Inflammatory macrophage (primary cell): ENCODE results near the gene SLC25A12.
A peak's percentile ranks its signal among the peaks of the same experiment; 100 is the strongest.
"Not testable (repeated sequence)": the region's sequence is repeated elsewhere in the genome, so short reads cannot be mapped to it uniquely, and the experiment has no call there.

Experiments used
- DNase-seq, 2 donors: peaks; one replicate each; pipeline ENCODE4 v3.0.0-alpha.2; 2020 to 2022
- total RNA-seq, 18 experiments: gene quantifications; one replicate each; lab custom pipeline; 2026; ENCODE audit warnings: mixed read lengths in 6 of 18, inconsistent platforms in 2 of 18; lab: John Stamatoyannopoulos, UW

SLC25A12 gene, protein sequence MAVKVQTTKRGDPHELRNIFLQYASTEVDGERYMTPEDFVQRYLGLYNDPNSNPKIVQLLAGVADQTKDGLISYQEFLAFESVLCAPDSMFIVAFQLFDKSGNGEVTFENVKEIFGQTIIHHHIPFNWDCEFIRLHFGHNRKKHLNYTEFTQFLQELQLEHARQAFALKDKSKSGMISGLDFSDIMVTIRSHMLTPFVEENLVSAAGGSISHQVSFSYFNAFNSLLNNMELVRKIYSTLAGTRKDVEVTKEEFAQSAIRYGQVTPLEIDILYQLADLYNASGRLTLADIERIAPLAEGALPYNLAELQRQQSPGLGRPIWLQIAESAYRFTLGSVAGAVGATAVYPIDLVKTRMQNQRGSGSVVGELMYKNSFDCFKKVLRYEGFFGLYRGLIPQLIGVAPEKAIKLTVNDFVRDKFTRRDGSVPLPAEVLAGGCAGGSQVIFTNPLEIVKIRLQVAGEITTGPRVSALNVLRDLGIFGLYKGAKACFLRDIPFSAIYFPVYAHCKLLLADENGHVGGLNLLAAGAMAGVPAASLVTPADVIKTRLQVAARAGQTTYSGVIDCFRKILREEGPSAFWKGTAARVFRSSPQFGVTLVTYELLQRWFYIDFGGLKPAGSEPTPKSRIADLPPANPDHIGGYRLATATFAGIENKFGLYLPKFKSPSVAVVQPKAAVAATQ
- 7.5 to 31.2 (median 23.2) reads per million in 18 experiments for total RNA-seq

- DNase-seq, result peak; percentile 75 to 89
Observed at GRCh38 chr2:171893824-171894611, at the start of gene SLC25A12. SLC25A12 (minus strand) TSS chr2:171894244; CDS start chr2:171894214, 30 bp downstream.

GRCh38 chr2:171941316-171941699 is 47.3 kb upstream of the SLC25A12 start:
- DNase-seq, result no peak

- DNase-seq, result peak; percentile 13 to 37
Observed at GRCh38 chr2:171939743-171940071, 45.7 kb upstream of the SLC25A12 start.

DNA sequence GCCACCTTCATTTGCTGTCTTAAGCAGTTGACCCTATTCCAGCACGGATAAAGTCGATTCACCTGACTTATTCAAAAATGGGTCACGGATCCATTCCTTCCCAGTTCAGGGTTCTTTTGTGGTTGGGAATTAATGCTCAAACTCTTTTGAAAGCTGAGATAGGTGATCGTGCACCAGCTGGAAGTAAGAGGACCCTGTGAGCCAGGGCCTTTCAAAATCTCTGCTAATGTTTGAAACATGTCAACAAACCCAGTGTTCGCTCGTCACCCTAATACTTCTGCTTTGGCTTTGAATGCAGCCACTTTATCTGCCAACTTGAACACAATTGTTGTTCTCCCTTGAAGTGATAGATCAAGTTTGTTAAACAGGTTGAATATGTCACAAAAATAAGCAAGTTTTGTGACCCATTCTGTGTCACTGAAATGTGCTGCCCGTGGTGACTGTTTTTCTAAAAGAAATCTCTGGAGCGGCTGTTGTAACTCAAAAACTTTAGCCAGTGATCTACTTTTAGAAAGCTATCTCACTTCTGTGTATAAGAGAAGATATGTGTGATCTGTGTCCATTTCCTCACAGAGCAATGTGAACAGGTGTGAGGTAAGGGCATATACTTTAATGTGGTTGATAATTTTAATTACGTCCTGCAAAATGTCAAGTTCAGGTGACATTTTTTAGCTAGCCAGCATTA is 45.2 kb upstream of the SLC25A12 start:
- no peak for DNase-seq

DNA sequence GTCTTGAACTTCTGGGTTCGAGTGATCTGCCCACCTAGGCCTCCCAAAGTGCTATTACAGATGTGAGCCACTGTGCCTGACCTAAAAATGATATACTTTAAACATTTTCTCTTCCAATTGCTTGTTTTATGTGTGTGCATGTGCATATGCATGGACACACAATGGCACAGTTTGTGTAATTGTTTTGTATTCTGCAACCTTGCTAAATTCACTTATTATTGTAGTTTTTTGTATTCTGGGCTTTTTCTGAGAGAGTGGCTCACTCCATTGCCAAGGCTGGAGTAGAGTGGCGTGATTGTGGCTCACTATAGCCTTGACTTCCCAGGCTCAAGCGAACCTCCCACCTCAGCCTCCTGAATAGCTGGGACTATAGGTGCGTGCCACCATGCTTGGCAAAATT is 36.3 kb upstream of the SLC25A12 start:
- DNase-seq, result no peak

DNA sequence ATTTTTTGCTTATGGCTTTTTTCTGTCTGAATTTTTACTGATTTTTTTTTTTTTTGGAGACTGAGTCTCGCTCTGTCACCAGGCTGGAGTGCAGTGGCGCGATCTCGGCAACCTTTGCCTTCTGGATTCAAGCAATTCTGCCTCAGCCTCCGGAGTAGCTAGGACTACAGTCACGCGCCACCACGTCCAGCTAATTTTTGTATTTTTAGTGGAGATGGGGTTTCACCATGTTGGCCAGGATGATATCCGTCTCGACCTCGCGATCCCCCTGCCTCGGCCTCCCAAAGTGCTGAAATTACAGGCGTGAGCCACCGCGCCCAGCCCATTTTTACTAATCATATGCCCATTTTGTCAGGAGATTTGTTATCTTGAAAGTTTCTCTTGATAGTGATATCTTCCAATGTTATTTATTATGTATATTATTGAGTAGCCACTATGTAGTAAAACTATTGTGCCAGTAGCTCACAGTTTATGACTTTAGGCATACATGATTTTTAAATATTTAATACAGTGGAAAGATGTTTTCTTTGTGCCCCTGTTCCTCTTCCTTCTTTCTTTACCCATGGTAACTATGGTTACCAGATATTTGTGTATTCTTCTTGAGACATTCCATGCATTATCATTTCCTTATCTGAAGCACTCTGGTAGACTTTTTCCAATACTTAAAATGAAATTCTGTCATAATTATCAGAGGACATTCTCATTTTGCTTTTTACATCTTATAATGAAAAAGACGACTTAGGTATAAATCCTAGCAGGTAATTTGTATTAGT is 30.3 kb upstream of the SLC25A12 start:
- no peak for DNase-seq

GRCh38 chr2:171923206-171923605 is 29.2 kb upstream of the SLC25A12 start:
- no peak for DNase-seq

- peak; percentile 99 for DNase-seq
Observed at GRCh38 chr2:171922230-171923022, 28.4 kb upstream of the SLC25A12 start, which contains the start of gene HAT1. HAT1 (plus strand) TSS chr2:171922461; CDS start chr2:171922501, 40 bp downstream.

DNA sequence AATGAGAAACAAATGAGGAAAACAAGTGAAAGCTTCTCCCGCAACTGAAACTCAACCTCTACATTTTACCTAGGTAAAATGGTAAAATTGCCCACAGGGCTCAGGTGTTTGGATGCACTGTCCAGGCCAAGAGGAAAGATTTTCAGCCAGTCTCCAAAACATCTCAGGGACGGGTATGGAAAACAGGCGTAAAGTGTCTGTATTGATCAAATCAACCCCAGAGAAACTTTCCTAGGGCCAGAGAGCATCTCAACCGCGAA is 27.9 kb upstream of the SLC25A12 start:
- DNase-seq, result no peak

DNA sequence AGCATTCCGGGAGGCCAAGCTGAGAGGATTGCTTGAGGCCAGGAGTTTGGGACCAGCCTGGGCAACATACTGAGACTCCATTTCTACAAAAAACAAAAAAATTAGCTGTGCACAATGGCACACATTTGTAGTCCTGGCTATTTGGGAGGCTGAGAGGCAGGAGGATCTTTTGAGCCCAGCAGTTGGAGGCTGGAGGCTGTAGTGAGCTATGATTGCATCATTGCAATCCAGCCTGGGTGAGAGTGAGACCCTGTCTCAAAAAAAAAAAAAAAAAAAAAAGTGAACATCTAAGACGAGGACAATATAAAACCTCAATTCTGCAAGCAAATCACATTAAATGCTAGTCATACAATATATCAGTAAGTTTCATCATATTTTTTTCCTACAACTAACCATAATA is 25.4 kb upstream of the SLC25A12 start:
- DNase-seq, result no peak

GRCh38 chr2:171913517-171913916 is 19.5 kb upstream of the SLC25A12 start:
- no peak for DNase-seq

- DNase-seq, result no peak
Observed at GRCh38 chr2:171910494-171910893, 16.4 kb upstream of the SLC25A12 start.

DNA sequence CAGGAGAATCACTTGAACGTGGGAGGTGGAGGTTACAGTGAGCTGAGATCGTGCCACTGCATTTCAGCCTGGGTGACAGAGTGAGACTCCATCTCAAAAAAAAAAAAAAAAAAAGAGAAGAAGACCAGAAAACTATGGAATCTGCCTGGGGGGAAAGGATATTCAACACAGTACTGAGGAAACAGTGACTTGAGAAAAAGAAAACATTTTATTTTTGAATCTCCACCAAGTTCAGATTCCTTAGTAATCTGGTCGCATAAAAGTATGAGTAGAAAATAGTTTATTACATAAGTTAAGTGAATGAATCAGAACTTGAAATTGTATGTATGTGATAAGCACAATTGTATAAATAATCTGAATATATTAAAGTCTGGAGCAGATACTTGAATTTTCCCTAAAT is 15.2 kb upstream of the SLC25A12 start:
- DNase-seq, result no peak

DNA sequence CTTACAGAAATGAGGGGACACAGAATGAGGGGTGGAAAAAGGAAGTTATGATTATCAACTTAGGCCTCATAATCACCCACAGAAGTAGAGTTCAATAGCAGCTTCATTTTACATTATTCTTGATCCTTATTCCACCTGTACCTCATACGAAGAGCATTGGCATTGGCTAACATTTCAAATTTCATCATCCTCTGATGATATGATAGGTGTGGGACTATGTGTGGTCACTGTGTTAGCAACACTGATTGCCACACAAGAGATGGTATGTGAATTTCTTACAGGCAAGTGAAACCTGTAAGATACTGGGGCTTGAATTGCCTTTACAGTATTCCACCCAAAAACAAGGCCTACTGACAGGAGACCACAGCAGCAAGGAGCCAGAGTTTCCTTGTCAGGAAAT is 14.2 kb upstream of the SLC25A12 start:
- no peak for DNase-seq

DNA sequence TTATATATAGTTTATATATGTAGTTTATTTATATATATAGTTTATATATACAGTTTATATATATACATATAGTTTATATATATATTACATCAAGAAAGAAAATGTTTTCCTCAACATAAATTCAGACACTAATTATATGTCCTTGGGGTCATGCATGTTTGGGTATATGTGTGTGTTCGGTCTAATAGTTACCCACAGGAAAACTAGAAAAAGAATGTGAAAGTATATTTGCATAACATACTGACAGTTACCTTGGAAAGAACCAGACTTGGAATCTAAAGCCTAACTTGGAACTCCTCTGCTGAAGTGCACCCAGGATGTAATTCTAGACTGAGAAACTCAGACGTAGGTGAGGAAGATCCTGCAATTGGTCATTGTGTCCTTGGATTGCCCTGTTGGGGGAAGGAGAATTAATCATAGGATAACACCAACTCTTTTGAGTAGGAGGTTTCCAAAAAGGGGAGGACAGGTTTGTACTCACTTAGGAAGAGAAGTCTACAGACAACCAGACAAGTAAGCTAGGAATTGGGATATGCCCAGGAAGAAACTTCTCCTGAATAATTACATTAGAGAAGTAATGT is 8.9 kb upstream of the SLC25A12 start:
- no peak for DNase-seq

DNA sequence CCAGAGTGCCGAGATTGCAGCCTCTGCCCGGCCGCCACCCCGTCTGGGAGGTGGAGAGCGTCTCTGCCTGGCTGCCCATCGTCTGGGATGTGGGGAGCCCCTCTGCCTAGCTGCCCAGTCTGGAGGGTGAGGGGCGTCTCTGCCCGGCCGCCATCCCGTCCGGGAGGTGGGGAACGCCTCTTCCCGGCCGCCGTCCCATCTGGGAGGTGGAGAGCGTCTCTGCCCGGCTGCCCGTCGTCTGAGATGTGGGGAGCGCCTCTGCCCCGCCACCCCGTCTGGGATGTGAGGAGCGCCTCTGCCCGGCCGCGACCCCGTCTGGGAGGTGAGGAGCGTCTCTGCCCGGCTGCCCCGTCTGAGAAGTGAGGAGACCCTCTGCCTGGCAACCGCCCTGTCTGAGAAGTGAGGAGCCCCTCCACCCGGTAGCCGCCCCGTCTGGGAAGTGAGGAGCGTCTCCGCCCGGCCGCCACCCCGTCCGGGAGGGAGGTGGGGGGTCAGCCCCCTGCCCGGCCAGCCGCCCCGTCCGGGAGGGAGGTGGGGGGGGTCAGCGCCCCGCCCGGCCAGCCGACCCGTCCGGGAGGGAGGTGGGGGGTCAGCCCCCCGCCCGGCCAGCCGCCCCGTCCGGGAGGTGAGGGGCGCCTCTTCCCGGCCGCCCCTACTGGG is 5.7 kb upstream of the SLC25A12 start:
- DNase-seq, result not testable (repeated sequence)

- no peak for DNase-seq
Observed at GRCh38 chr2:171895786-171896185, 1.7 kb upstream of the SLC25A12 start.

DNA sequence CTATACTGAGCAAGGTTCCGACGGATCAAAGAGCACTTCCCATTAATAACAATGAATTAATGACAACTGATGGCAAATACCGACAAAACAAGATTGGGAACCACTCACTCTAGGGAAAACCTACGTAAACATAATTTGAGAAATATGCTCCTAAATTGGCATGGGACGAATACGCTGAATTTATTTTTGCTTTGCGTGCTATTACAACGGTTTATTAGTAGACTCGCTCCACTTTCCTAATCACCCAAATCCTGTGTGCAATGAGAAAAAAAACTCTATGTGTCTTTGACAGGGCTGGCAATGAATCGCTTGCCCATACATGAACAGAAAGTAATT is 536 bp upstream of the SLC25A12 start:
- no peak for DNase-seq

- DNase-seq, result no peak
Observed at GRCh38 chr2:171893196-171893823, 734 bp downstream of the SLC25A12 start.

GRCh38 chr2:171889808-171890207 is 4.2 kb downstream of the SLC25A12 start:
- no peak for DNase-seq
